ENCODE results near the gene TAF4B. TPM values are rescaled to one million over a fixed set of nuclear protein-coding genes. Genes with fewer than 3 reads are reported as not detected.
"Not testable (repeated sequence)": the region's sequence is repeated elsewhere in the genome, so short reads cannot be mapped to it uniquely, and the experiment has no call there.

TAF4B gene
- total RNA-seq, 1 experiment from 2014 or later: 2.0 TPM

DNA sequence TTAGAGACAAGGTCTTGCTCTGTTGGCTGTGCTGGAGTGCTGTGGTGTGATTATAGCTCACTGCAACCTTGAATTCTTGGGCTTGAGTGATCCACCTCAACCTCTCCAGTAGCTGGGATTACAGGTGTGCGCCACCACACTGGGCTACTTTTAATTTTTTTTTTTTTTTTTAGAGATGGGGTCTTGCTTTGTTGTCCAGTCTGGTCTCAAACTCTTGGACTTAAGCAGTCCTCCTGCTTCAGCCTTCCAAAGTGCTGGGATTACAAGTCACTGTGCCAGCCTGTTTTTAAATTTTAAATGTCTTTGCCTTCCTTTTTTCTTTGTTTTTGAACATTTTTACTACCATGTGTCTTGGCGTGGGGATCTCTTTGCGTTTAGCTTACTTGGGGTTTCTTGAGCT lies 32.5 kb downstream of the TAF4B start:
- H3K36me3 ChIP-seq (ENCODE audit: insufficient read depth, low read length, poor library complexity, severe bottlenecking): no peaks in the 10 kb centered on the region
- H3K9me3 ChIP-seq (ENCODE audit: low read depth, low read length, poor library complexity, severe bottlenecking): no peaks in the 10 kb centered on the region
- no peak overlapping the region for H3K27ac ChIP-seq (ENCODE audit: low read depth, low read length, poor library complexity, severe bottlenecking)
- BruUV-seq (replicated peaks): no TSS peak
- POLR2A ChIA-PET (ENCODE audit: low non-redundant PET): interaction anchor here (0.6 kb wide), 1 partner anchor 286 kb away, joined by 5 read pairs; no protein-coding TSS in a partner anchor
- H3K4me3 ChIP-seq (ENCODE audit: low read depth, low read length, poor library complexity, severe bottlenecking): no peak overlapping the region
- no peaks in the 10 kb centered on the region for H3K27me3 ChIP-seq (replicated peaks; ENCODE audit: insufficient read depth, low read depth, low read length, poor library complexity)
- TF ChIP-seq, protein P1, sequence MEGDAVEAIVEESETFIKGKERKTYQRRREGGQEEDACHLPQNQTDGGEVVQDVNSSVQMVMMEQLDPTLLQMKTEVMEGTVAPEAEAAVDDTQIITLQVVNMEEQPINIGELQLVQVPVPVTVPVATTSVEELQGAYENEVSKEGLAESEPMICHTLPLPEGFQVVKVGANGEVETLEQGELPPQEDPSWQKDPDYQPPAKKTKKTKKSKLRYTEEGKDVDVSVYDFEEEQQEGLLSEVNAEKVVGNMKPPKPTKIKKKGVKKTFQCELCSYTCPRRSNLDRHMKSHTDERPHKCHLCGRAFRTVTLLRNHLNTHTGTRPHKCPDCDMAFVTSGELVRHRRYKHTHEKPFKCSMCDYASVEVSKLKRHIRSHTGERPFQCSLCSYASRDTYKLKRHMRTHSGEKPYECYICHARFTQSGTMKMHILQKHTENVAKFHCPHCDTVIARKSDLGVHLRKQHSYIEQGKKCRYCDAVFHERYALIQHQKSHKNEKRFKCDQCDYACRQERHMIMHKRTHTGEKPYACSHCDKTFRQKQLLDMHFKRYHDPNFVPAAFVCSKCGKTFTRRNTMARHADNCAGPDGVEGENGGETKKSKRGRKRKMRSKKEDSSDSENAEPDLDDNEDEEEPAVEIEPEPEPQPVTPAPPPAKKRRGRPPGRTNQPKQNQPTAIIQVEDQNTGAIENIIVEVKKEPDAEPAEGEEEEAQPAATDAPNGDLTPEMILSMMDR (conservative IDR thresholded peaks at IDR 0.05; ENCODE audit: low read depth, low read length): no peak
- TF ChIP-seq EZH2 (IDR thresholded peaks at IDR 0.05; ENCODE audit: borderline replicate concordance, low read depth, low read length, poor library complexity, severe bottlenecking): no peak
- CTCF ChIA-PET: no interaction called here
- no peaks in the 10 kb centered on the region for H3K4me1 ChIP-seq (ENCODE audit: insufficient read depth, low read length, poor library complexity, severe bottlenecking)
- DNase-seq (ENCODE audit: low spot score): no peak
- intact Hi-C loops (cut with micrococcal nuclease; ENCODE audit: unreplicated experiment): no loop called here

DNA sequence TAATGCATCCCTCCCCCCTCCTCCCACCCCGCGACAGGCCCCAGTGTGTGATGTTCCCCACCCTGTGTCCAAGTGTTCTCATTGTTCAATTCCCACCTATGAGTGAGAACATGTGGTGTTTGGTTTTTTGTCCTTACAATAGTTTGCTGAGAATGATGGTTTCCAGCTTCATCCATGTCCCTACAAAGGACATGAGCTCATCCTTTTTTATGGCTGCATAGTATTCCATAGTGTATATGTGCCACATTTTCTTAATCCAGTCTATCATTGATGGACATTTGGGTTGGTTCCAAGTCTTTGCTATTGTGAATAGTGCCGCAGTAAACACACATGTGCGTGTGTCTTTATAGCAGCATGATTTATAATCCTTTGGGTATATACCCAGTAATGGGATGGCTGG lies 33.2 kb downstream of the TAF4B start:
- CTCF ChIA-PET; H3K27me3 ChIP-seq (replicated peaks; ENCODE audit: insufficient read depth, low read depth, low read length, poor library complexity); H3K4me3 ChIP-seq (ENCODE audit: low read depth, low read length, poor library complexity, severe bottlenecking); H3K36me3 ChIP-seq (ENCODE audit: insufficient read depth, low read length, poor library complexity, severe bottlenecking); POLR2A ChIA-PET (ENCODE audit: low non-redundant PET); H3K4me1 ChIP-seq (ENCODE audit: insufficient read depth, low read length, poor library complexity, severe bottlenecking); DNase-seq (ENCODE audit: low spot score); BruUV-seq (replicated peaks); intact Hi-C loops (cut with micrococcal nuclease; ENCODE audit: unreplicated experiment); H3K27ac ChIP-seq (ENCODE audit: low read depth, low read length, poor library complexity, severe bottlenecking); H3K9me3 ChIP-seq (ENCODE audit: low read depth, low read length, poor library complexity, severe bottlenecking): not testable (repeated sequence)

DNA sequence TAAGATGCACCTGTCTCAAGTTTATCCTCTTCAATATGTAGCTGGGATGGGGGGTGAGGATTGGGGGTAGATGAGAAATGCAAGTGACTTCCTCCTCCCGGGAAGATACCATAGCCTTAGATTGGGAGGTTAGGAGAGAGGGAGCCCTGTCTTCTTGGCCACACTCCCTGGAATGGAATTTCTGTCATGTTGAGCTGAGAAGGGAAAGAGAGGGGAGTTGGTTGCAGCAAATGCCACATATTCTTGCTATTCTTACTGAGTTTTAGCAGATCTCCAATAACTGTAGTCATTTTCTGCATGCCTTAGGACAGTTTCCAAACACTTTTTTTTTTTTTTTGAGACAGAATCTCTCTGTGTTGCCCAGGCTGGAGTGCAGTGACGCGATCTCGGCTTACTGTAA lies 35.9 kb downstream of the TAF4B start:
- POLR2A ChIA-PET (ENCODE audit: low non-redundant PET): no interaction called here
- Histone ChIP-seq H3K9me3 (ENCODE audit: low read depth, low read length, poor library complexity, severe bottlenecking) (no peaks in the 10 kb centered on the region), H3K27me3 (replicated peaks; ENCODE audit: insufficient read depth, low read depth, low read length, poor library complexity) (no peaks in the 10 kb centered on the region), H3K27ac (ENCODE audit: low read depth, low read length, poor library complexity, severe bottlenecking) (no peak overlapping the region), H3K36me3 (ENCODE audit: insufficient read depth, low read length, poor library complexity, severe bottlenecking) (no peaks in the 10 kb centered on the region), H3K4me3 (ENCODE audit: low read depth, low read length, poor library complexity, severe bottlenecking) (no peak overlapping the region), H3K4me1 (ENCODE audit: insufficient read depth, low read length, poor library complexity, severe bottlenecking) (no peaks in the 10 kb centered on the region)
- TF ChIP-seq, protein P1 (conservative IDR thresholded peaks at IDR 0.05; ENCODE audit: low read depth, low read length): no peak
- no peak for TF ChIP-seq EZH2 (IDR thresholded peaks at IDR 0.05; ENCODE audit: borderline replicate concordance, low read depth, low read length, poor library complexity, severe bottlenecking)
- no peak for DNase-seq (ENCODE audit: low spot score)
- intact Hi-C loops (cut with micrococcal nuclease; ENCODE audit: unreplicated experiment): no loop called here
- no TSS peak for BruUV-seq (replicated peaks)
- CTCF ChIA-PET: no interaction called here

DNA sequence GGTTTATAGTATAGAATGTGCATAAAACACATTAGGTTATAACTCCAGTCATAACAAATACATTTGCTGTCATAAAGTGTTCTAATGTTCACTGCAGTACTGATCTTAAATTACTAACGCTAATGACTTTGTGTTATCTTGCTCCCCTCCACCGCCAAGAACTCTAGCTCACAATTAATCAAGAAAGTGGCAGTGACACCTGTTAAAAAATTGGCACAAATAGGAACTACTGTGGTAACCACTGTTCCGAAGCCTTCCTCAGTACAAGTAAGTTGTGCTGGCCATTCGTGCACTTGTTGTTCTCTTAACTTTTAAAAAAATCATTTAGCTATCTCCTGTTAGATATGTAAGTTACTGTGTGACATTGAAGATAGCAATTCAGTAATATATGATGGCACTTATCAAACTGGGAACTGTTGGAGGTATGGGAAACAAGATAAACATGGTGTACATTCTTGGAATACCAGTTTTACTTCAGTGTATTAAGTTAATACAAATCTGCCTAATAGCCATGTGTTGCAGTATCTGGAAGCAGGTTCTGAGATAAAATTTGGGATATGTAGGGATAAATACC lies 41.2 kb downstream of the TAF4B start:
- intact Hi-C loops (cut with micrococcal nuclease; ENCODE audit: unreplicated experiment): no loop called here

More for the DNA sequence above, 41.2 kb downstream of the TAF4B start:
- ChIA-PET POLR2A (ENCODE audit: low non-redundant PET) (interaction anchor here (0.6 kb wide), 1 partner anchor 51 kb away, joined by 8 read pairs; no protein-coding TSS in a partner anchor), CTCF (no interaction called here)
- TF ChIP-seq, protein P1 (conservative IDR thresholded peaks at IDR 0.05; ENCODE audit: low read depth, low read length): no peak
- no peak for TF ChIP-seq EZH2 (IDR thresholded peaks at IDR 0.05; ENCODE audit: borderline replicate concordance, low read depth, low read length, poor library complexity, severe bottlenecking)
- BruUV-seq (replicated peaks): no TSS peak
- H3K27me3 ChIP-seq (replicated peaks; ENCODE audit: insufficient read depth, low read depth, low read length, poor library complexity): no peaks in the 10 kb centered on the region
- no peak for DNase-seq (ENCODE audit: low spot score)
- H3K27ac ChIP-seq (ENCODE audit: low read depth, low read length, poor library complexity, severe bottlenecking): no peak overlapping the region
- no peak overlapping the region for H3K4me3 ChIP-seq (ENCODE audit: low read depth, low read length, poor library complexity, severe bottlenecking)
- no peaks in the 10 kb centered on the region for H3K36me3 ChIP-seq (ENCODE audit: insufficient read depth, low read length, poor library complexity, severe bottlenecking)
- H3K4me1 ChIP-seq (ENCODE audit: insufficient read depth, low read length, poor library complexity, severe bottlenecking): no peaks in the 10 kb centered on the region
- H3K9me3 ChIP-seq (ENCODE audit: low read depth, low read length, poor library complexity, severe bottlenecking): no peaks in the 10 kb centered on the region

Data from A673 (cell line).